Endothelial cell of umbilical vein (primary cell): ENCODE results near the gene TMEM37. TPM values are rescaled to one million over a fixed set of nuclear protein-coding genes. Genes with fewer than 3 reads are reported as not detected.

Source experiments
- BruUV-seq: library from RNA; stranded (reverse); fragments of 400-500 nt; replicated peaks from 2 replicates; lab custom pipeline; 2021; lab: Mats Ljungman, UMichigan
- CTCF ChIA-PET: fragments of 300-600, 350-600 bp; sonication (Branson Sonifier 250); formaldehyde crosslinking; loops from one replicate; lab custom pipeline; 2021; ENCODE audit warnings: antibody characterized with exemption, inconsistent platforms; lab: Charles Lee
- POLR2A ChIA-PET: fragments of 300-600, 350-600 bp; sonication (Branson Sonifier 250); formaldehyde crosslinking; loops from one replicate; lab custom pipeline; 2021; ENCODE audit warnings: antibody characterized with exemption, inconsistent platforms; lab: Charles Lee
- DNase-seq: peaks from one replicate; pipeline ENCODE4 v3.0.0-alpha.2; 2011; ENCODE audit warnings: low read depth, low spot score
- FAIRE-seq: peaks from 2 replicates; lab custom pipeline; 2011; peaks lifted over from hg19 to GRCh38; lab: Jason Lieb, UNC
- H2AFZ ChIP-seq: 2 replicates; pipeline ENCODE4 v1.6.0; 2012; ENCODE audit warnings: low read depth, low read length, control low read depth, inconsistent platforms
- H3K27ac ChIP-seq: 2 replicates; pipeline ENCODE4 v1.5.1; 2011; ENCODE audit warnings: low read depth, mild to moderate bottlenecking, control low read depth, low read length, moderate library complexity; ENCODE audit not compliant: insufficient read depth
- H3K27me3 ChIP-seq, 2 experiments: 2 replicates each; pipeline versions ENCODE4 v1.6.0 to v1.6.1; 2011; ENCODE audit warnings: low read length in 2 of 2, mixed read lengths in 1 of 2; ENCODE audit not compliant: control insufficient read depth in 2 of 2, insufficient read depth in 2 of 2
- H3K36me3 ChIP-seq, 2 experiments: 2 replicates in 1 of 2; 3 replicates in 1 of 2; pipeline ENCODE4 v1.5.1; 2011; ENCODE audit warnings: low read length in 2 of 2, mild to moderate bottlenecking in 1 of 2, moderate library complexity in 1 of 2; ENCODE audit not compliant: control insufficient read depth in 2 of 2, insufficient read depth in 2 of 2; ENCODE audit errors: extremely low read depth in 1 of 2
- H3K4me1 ChIP-seq: 3 replicates; pipeline ENCODE4 v1.5.1; 2011; ENCODE audit warnings: mild to moderate bottlenecking, low read length; ENCODE audit not compliant: control insufficient read depth, insufficient read depth; ENCODE audit errors: extremely low read depth
- H3K4me2 ChIP-seq: 2 replicates; pipeline ENCODE4 v1.6.1; 2011; ENCODE audit warnings: low read length, control low read depth, mixed read lengths; ENCODE audit not compliant: insufficient read depth
- H3K4me3 ChIP-seq, 3 experiments: fragments of 200-600 bp in 1 of 3; sonication (generic), shearing (Covaris generic) in 1 of 3; replicated peaks in 1 of 3; 2 replicates each; pipeline ENCODE4 v1.5.1; 2011 to 2016; ENCODE audit warnings: control low read depth in 3 of 3, low read length in 3 of 3, mild to moderate bottlenecking in 2 of 3, inconsistent platforms in 1 of 3, low read depth in 1 of 3, moderate library complexity in 1 of 3; ENCODE audit not compliant: insufficient read depth in 1 of 3
- H3K79me2 ChIP-seq: 2 replicates; pipeline ENCODE4 v1.6.0; 2012; ENCODE audit warnings: low read length, inconsistent platforms; ENCODE audit not compliant: control insufficient read depth, insufficient read depth
- H3K9ac ChIP-seq: replicated peaks from 2 replicates; pipeline ENCODE3; 2011; ENCODE audit warnings: low read length, control low read depth; ENCODE audit not compliant: insufficient read depth; ENCODE audit errors: extremely low read depth
- H3K9me1 ChIP-seq: replicated peaks from 3 replicates; pipeline ENCODE4 v1.6.0; 2011; ENCODE audit warnings: mild to moderate bottlenecking, low read length; ENCODE audit not compliant: control insufficient read depth, insufficient read depth; ENCODE audit errors: extremely low read depth
- H3K9me3 ChIP-seq: replicated peaks from 2 replicates; pipeline ENCODE4 v1.5.1; 2012; ENCODE audit warnings: low read length, inconsistent platforms; ENCODE audit not compliant: control insufficient read depth, insufficient read depth
- H4K20me1 ChIP-seq: replicated peaks from 2 replicates; pipeline ENCODE3; 2011; ENCODE audit warnings: mild to moderate bottlenecking, low read length; ENCODE audit not compliant: control insufficient read depth, insufficient read depth; ENCODE audit errors: extremely low read depth
- EZH2 ChIP-seq: IDR thresholded peaks from 2 replicates; pipeline ENCODE4 v1.6.1; 2012; ENCODE audit warnings: borderline replicate concordance, low read depth, mild to moderate bottlenecking, moderate library complexity, low read length, inconsistent platforms; ENCODE audit not compliant: severe bottlenecking
- FOS ChIP-seq: IDR thresholded peaks from 2 replicates; pipeline ENCODE4 v1.6.1; 2011; ENCODE audit warnings: mild to moderate bottlenecking, low read length, moderate library complexity, borderline replicate concordance; ENCODE audit not compliant: insufficient read depth
- GATA2 ChIP-seq: IDR thresholded peaks from 2 replicates; pipeline ENCODE4 v1.7.0; 2011; ENCODE audit warnings: low read depth, mild to moderate bottlenecking, moderate library complexity, mixed read lengths, low read length; ENCODE audit not compliant: insufficient read length, insufficient read depth
- JUN ChIP-seq: IDR thresholded peaks from 2 replicates; pipeline ENCODE4 v1.6.1; 2011; ENCODE audit warnings: borderline replicate concordance, low read depth; ENCODE audit not compliant: insufficient read length, insufficient read depth
- MYC ChIP-seq: IDR thresholded peaks from one replicate; pipeline ENCODE4 v1.6.1; 2011; ENCODE audit warnings: mild to moderate bottlenecking, low read depth, low read length
- POLR2A ChIP-seq: IDR thresholded peaks from 2 replicates; pipeline ENCODE4 v1.6.1; 2012; ENCODE audit warnings: low read depth, mild to moderate bottlenecking, control low read depth, low read length
- POLR2AphosphoS5 ChIP-seq: IDR thresholded peaks from 2 replicates; pipeline ENCODE4 v1.6.1; 2012; ENCODE audit warnings: low read depth, mild to moderate bottlenecking, control low read depth, low read length, moderate library complexity; ENCODE audit not compliant: insufficient read depth
- dilution Hi-C: fragments of 300-500 bp; cut with MboI; formaldehyde crosslinking; loops from one replicate; pipeline ENCODE4 v1.15.0; 2019; ENCODE audit warnings: low sequenced_read_pairs; ENCODE audit not compliant: extremely low pct_ligation_motif_present
- intact Hi-C: fragments of 100-400 bp; cut with micrococcal nuclease; formaldehyde crosslinking; loops from one replicate; pipeline ENCODE4 v1.10.0; 2022
- polyA plus RNA-seq, 4 experiments: library from polyadenylated mRNA; depleted of rRNA in 3 of 4; stranded (reverse) in 3 of 4; unstranded in 1 of 4; fragments of >200 nt; gene quantifications; 2 replicates each; pipeline versions ENCODE4 v1.2.1 to v1.2.3, GENCODE V29; 2011 to 2012; ENCODE audit warnings: missing spikeins in 1 of 4
- total RNA-seq: library from RNA; stranded (reverse); gene quantifications from 2 replicates; pipeline ENCODE4 v1.2.3, GENCODE V29; 2021
- TF ChIP-seq, protein P1 (sequence below): IDR thresholded peaks from 2 replicates; pipeline ENCODE4 v1.6.1; 2011; ENCODE audit not compliant: insufficient read depth, insufficient read length
- TF ChIP-seq, protein P2 (sequence below), 2 donors: IDR thresholded peaks; 1 replicate in 1 of 2; 2 replicates in 1 of 2; pipeline ENCODE4 v1.5.1; 2011; ENCODE audit warnings: low read length in 2 of 2, mild to moderate bottlenecking in 2 of 2, moderate library complexity in 2 of 2, control low read depth in 1 of 2, inconsistent platforms in 1 of 2, low read depth in 1 of 2; ENCODE audit not compliant: insufficient read depth in 1 of 2; ENCODE audit errors: extremely low read depth in 1 of 2

TMEM37 gene
- total and polyA plus RNA-seq, 2 donors (not counting 3 experiments of a cell fraction or from before 2014, with no cell fraction given): 3.5 to 16.2 TPM

GRCh38 chr2:119428488-119429224 lies 3.0 kb upstream of the TMEM37 start:
- intact Hi-C loops: no loop called here
- dilution Hi-C loops: no loop called here
- H3K4me3 ChIP-seq: no peak overlapping the region
- peaks cover 9% of the 10 kb centered on the region for H3K4me1 ChIP-seq
- CTCF ChIA-PET: no interaction called here
- H2AFZ ChIP-seq: no peak overlapping the region
- H3K27ac ChIP-seq: no peak overlapping the region
- H3K27me3 ChIP-seq: peaks cover 11 to 17% of the 10 kb centered on the region in 2 experiments
- no peaks in the 10 kb centered on the region for H4K20me1 ChIP-seq
- H3K9me1 ChIP-seq: no peaks in the 10 kb centered on the region
- H3K4me2 ChIP-seq: no peak overlapping the region
- TF ChIP-seq POLR2AphosphoS5 (no peak), EZH2 (no peak), FOS (no peak), JUN (no peak), MYC (no peak), GATA2 (no peak), POLR2A (no peak)
- TF ChIP-seq, protein P1, sequence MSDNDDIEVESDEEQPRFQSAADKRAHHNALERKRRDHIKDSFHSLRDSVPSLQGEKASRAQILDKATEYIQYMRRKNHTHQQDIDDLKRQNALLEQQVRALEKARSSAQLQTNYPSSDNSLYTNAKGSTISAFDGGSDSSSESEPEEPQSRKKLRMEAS: no peak
- TF ChIP-seq, protein P2, sequence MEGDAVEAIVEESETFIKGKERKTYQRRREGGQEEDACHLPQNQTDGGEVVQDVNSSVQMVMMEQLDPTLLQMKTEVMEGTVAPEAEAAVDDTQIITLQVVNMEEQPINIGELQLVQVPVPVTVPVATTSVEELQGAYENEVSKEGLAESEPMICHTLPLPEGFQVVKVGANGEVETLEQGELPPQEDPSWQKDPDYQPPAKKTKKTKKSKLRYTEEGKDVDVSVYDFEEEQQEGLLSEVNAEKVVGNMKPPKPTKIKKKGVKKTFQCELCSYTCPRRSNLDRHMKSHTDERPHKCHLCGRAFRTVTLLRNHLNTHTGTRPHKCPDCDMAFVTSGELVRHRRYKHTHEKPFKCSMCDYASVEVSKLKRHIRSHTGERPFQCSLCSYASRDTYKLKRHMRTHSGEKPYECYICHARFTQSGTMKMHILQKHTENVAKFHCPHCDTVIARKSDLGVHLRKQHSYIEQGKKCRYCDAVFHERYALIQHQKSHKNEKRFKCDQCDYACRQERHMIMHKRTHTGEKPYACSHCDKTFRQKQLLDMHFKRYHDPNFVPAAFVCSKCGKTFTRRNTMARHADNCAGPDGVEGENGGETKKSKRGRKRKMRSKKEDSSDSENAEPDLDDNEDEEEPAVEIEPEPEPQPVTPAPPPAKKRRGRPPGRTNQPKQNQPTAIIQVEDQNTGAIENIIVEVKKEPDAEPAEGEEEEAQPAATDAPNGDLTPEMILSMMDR (IDR thresholded peaks at IDR 0.05; ENCODE audit: extremely low read depth in 1 of 2, insufficient read depth in 1 of 2, low read depth in 1 of 2, low read length in 2 of 2): no peak
- POLR2A ChIA-PET: no interaction called here
- H3K9me3 ChIP-seq: no peaks in the 10 kb centered on the region
- FAIRE-seq (no peak), DNase-seq (no peak)
- no peaks in the 10 kb centered on the region for H3K36me3 ChIP-seq
- no peaks in the 10 kb centered on the region for H3K79me2 ChIP-seq
- no TSS peak for BruUV-seq
- H3K9ac ChIP-seq: no peak overlapping the region
